A549 treated with AZD9567 at 1 μM for 4 hours (cell line): ENCODE measurements around the gene ANKUB1. TPM values are rescaled to one million over a fixed set of nuclear protein-coding genes. Genes with fewer than 3 reads are reported as not detected.

Experiments used
- total RNA-seq: library from RNA; stranded (reverse); fragments of 200-300 nt; extraction: Qiagen RNA extraction; gene quantifications from 5 replicates; pipeline ENCODE4 v1.2.3, GENCODE V29; 2022; ENCODE audit not compliant: insufficient read depth

The ANKUB1 gene, protein sequence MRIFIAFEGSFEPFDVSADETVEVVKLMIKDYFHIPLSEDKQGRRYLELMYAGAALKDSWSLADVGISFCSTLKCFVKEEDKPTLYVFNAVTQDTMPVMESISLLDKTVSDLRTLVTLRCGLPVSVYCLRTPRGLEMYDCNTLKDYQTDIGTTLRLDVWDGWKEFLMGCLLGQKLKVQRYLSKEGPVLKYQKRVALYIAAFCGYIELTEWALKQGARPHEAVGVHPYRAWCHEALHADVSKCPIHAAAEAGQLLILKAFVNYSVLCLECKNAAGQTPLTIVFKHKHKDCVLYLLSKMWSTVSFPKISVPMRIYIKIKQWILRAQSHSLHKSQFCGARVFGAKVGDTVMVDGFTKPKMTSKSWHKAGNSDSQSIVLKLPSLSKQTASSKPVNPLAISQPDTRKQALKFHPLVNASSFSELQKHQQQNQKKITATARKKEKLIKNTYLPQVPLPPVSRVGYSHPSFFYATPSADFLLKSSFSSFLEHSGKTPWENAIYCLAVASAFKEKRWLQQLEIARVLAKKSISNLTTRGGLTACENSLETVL
- total RNA-seq, result not detected in 5 replicates

GRCh38 chr3:149792452-149793270 lies at the start of gene ANKUB1:
ANKUB1 (minus strand) TSS chr3:149792554; CDS start chr3:149792366, 188 bp downstream.

DNA sequence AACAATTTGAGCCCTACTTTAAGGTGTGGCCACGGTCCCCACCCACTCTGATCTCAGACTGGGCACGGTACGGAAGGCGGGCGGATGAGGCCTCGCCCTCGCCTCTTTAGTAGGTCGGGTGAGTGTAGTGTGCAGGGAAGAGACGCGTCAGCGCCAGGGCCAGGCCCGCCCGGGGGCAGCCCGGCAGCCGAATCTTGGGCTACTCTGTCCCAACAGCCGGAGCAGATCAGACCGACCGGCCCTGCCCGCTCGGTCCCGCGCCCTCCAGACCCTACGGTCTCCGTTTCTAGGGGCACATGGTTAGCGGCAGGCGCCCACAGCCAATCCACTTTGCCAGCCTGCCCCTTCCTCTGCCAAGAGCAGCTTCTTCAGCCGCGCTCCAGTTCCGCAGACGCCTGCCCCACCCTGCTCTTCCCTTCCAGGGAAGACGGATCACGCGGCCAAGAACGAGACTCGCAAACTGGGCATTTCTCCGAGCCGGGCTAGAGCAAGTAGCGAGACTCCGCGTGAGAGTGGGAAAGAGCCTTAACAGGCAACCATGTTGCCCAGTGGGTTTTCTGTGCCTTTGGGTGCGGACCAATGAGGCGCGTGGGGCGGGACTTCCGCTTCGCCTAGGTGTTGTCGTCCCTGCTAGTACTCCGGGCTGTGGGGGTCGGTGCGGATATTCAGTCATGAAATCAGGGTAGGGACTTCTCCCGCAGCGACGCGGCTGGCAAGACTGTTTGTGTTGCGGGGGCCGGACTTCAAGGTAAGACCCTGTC lies 20.4 kb upstream of the ANKUB1 start, which contains the start of gene RNF13:
Gene RNF13, plus strand, starts transcription at position 610 of the 761 bp plus-strand sequence. CDS start 32,812 bp downstream, outside the sequence.

GRCh38 chr3:149752051-149752787 lies 40.1 kb downstream of the ANKUB1 start, which contains the start of gene COMMD2:
COMMD2 (minus strand) TSS chr3:149752489; CDS start chr3:149752444, 45 bp downstream.

Other genes with a start within 250 kb of the ANKUB1 start
- gene WWTR1, start 134.5 kb downstream of the ANKUB1 start, total RNA-seq, result 100 to 136 TPM (median 119 TPM) in 5 replicates
- gene COMMD2, start 40.1 kb downstream of the ANKUB1 start, total RNA-seq, result 34.2 to 43.6 TPM (median 36.9 TPM) in 5 replicates
- gene RNF13, start 20.7 kb upstream of the ANKUB1 start, total RNA-seq, result 32.4 to 62.7 TPM (median 40.6 TPM) in 5 replicates
- 130 to 203 TPM (median 144 TPM) in 5 replicates for gene PFN2, start 178.3 kb upstream of the ANKUB1 start, total RNA-seq